ENCODE results near the gene LIMS1. TPM values are rescaled to one million over a fixed set of nuclear protein-coding genes. Genes with fewer than 3 reads are reported as not detected.
"Not testable (repeated sequence)": the region's sequence is repeated elsewhere in the genome, so short reads cannot be mapped to it uniquely, and the experiment has no call there.

LIMS1 gene
- polyA plus RNA-seq, 4 donors: 8.3 to 51.4 (median 21.7) TPM

- not testable (repeated sequence) for H3K9me3 ChIP-seq (ENCODE audit: control insufficient read depth in 2 of 2, insufficient read depth in 1 of 2, low read depth in 1 of 2, low read length in 1 of 2); H3K4me3 ChIP-seq (ENCODE audit: low read depth in 1 of 3, low read length in 3 of 3); H3K36me3 ChIP-seq (ENCODE audit: control insufficient read depth in 3 of 3, insufficient read depth in 2 of 3, low read depth in 1 of 3, low read length in 3 of 3); FAIRE-seq; H3K4me1 ChIP-seq (ENCODE audit: control insufficient read depth in 3 of 3, insufficient read depth in 2 of 3, low read depth in 1 of 3, low read length in 2 of 3); H3K27me3 ChIP-seq (ENCODE audit: control insufficient read depth in 3 of 3, insufficient read depth in 3 of 3, low read length in 3 of 3)
- DNase-seq: peak in 1 of 2 donors; percentile 23
- WGBS, 3 donors: 54 to 89% (median 75%) methylated on average over 5 to 7 of the region's 7 CpGs
- H3K27ac ChIP-seq (ENCODE audit: low read depth in 1 of 3, low read length in 2 of 3): peak overlapping the region in 1 of 3 donors; percentile 33
Observed at GRCh38 chr2:108652187-108652931, 118.1 kb downstream of the LIMS1 start.

- WGBS, 3 donors: 93 to 100% (median 100%) methylated on average over 1 to 3 of the region's 8 CpGs
- not testable (repeated sequence) for H3K4me3 ChIP-seq (ENCODE audit: low read depth in 1 of 3, low read length in 3 of 3); H3K27me3 ChIP-seq (ENCODE audit: control insufficient read depth in 3 of 3, insufficient read depth in 3 of 3, low read length in 3 of 3); H3K36me3 ChIP-seq (ENCODE audit: control insufficient read depth in 3 of 3, insufficient read depth in 2 of 3, low read depth in 1 of 3, low read length in 3 of 3); FAIRE-seq; H3K27ac ChIP-seq (ENCODE audit: low read depth in 1 of 3, low read length in 2 of 3); H3K9me3 ChIP-seq (ENCODE audit: control insufficient read depth in 2 of 2, insufficient read depth in 1 of 2, low read depth in 1 of 2, low read length in 1 of 2); DNase-seq; H3K4me1 ChIP-seq (ENCODE audit: control insufficient read depth in 3 of 3, insufficient read depth in 2 of 3, low read depth in 1 of 3, low read length in 2 of 3)
Observed at GRCh38 chr2:108653425-108653824, 119.2 kb downstream of the LIMS1 start.

- H3K9me3 ChIP-seq (ENCODE audit: control insufficient read depth in 2 of 2, insufficient read depth in 1 of 2, low read depth in 1 of 2, low read length in 1 of 2); H3K36me3 ChIP-seq (ENCODE audit: control insufficient read depth in 3 of 3, insufficient read depth in 2 of 3, low read depth in 1 of 3, low read length in 3 of 3); H3K4me3 ChIP-seq (ENCODE audit: low read depth in 1 of 3, low read length in 3 of 3); H3K4me1 ChIP-seq (ENCODE audit: control insufficient read depth in 3 of 3, insufficient read depth in 2 of 3, low read depth in 1 of 3, low read length in 2 of 3); H3K27ac ChIP-seq (ENCODE audit: low read depth in 1 of 3, low read length in 2 of 3); H3K27me3 ChIP-seq (ENCODE audit: control insufficient read depth in 3 of 3, insufficient read depth in 3 of 3, low read length in 3 of 3); FAIRE-seq; DNase-seq: not testable (repeated sequence)
- WGBS, 3 donors: 50 to 74% (median 73%) methylated on average over 3 to 5 of the region's 6 CpGs
Observed at GRCh38 chr2:108653849-108654248, 119.6 kb downstream of the LIMS1 start.

DNA sequence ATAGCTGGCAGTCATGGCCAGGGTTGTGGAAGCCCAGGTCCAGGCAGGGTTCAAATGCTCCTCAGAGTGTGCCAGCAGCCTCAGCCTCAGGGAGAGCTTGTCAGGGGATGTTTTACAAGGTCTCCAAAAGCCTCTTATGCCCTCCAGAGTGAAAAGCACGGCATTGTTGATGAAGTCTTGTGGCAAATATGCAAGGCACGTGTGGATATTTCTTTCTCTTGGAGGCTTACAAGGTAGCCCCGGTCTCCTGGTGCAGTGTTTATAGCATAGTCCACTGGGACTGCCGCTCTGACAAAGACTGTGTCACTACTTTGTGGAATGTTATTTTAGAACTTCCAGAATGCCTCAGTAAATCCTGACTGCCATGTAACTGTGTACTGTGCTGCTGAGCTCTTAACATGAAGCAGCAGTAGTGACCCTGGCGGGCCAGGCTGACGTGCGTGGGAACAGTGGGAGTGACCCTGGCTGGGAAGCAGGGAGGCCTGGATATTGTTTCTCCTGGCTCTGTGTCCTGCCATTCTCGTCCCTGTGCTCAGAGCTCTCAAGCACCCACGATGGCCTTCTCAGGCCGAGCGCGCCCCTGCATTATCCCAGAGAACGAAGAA lies 120.4 kb downstream of the LIMS1 start:
- H3K4me3 ChIP-seq (ENCODE audit: low read depth in 1 of 3, low read length in 3 of 3); H3K9me3 ChIP-seq (ENCODE audit: control insufficient read depth in 2 of 2, insufficient read depth in 1 of 2, low read depth in 1 of 2, low read length in 1 of 2); H3K4me1 ChIP-seq (ENCODE audit: control insufficient read depth in 3 of 3, insufficient read depth in 2 of 3, low read depth in 1 of 3, low read length in 2 of 3); H3K27me3 ChIP-seq (ENCODE audit: control insufficient read depth in 3 of 3, insufficient read depth in 3 of 3, low read length in 3 of 3); H3K36me3 ChIP-seq (ENCODE audit: control insufficient read depth in 3 of 3, insufficient read depth in 2 of 3, low read depth in 1 of 3, low read length in 3 of 3); FAIRE-seq; DNase-seq: not testable (repeated sequence)
- peak overlapping the region in 1 of 3 donors; percentile 61 for H3K27ac ChIP-seq (ENCODE audit: low read depth in 1 of 3, low read length in 2 of 3)
- 54 to 91% (median 83%) methylated on average over 4 to 10 of the region's 13 CpGs for WGBS, 3 donors

GRCh38 chr2:108655270-108655669 lies 121.0 kb downstream of the LIMS1 start:
- not testable (repeated sequence) for H3K27ac ChIP-seq (ENCODE audit: low read depth in 1 of 3, low read length in 2 of 3); DNase-seq; H3K9me3 ChIP-seq (ENCODE audit: control insufficient read depth in 2 of 2, insufficient read depth in 1 of 2, low read depth in 1 of 2, low read length in 1 of 2); FAIRE-seq; H3K27me3 ChIP-seq (ENCODE audit: control insufficient read depth in 3 of 3, insufficient read depth in 3 of 3, low read length in 3 of 3); H3K4me1 ChIP-seq (ENCODE audit: control insufficient read depth in 3 of 3, insufficient read depth in 2 of 3, low read depth in 1 of 3, low read length in 2 of 3); H3K36me3 ChIP-seq (ENCODE audit: control insufficient read depth in 3 of 3, insufficient read depth in 2 of 3, low read depth in 1 of 3, low read length in 3 of 3); H3K4me3 ChIP-seq (ENCODE audit: low read depth in 1 of 3, low read length in 3 of 3)
- no CpG with 5 or more reads among the region's 13 CpGs for WGBS, 3 donors

DNA sequence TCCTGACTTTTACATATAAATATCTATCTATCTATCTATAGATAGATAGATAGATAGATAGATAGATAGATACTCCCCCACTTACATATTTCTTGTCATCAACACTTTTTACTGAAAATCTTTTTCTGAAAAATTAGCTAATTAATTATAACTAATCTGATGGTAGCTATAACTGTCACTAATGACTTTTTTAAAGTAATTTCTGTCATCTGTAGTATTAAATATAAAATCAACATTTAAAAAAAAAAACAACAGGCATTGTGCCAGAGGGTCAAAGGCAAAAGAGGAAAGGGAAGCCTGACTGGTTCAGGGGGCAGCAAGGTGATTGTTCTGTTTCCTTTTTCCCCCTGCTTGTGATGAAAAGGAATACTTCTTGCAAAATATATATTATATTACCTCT lies 122.0 kb downstream of the LIMS1 start:
- not testable (repeated sequence) for H3K4me3 ChIP-seq (ENCODE audit: low read depth in 1 of 3, low read length in 3 of 3); H3K4me1 ChIP-seq (ENCODE audit: control insufficient read depth in 3 of 3, insufficient read depth in 2 of 3, low read depth in 1 of 3, low read length in 2 of 3); H3K27ac ChIP-seq (ENCODE audit: low read depth in 1 of 3, low read length in 2 of 3); H3K36me3 ChIP-seq (ENCODE audit: control insufficient read depth in 3 of 3, insufficient read depth in 2 of 3, low read depth in 1 of 3, low read length in 3 of 3); DNase-seq; FAIRE-seq; H3K9me3 ChIP-seq (ENCODE audit: control insufficient read depth in 2 of 2, insufficient read depth in 1 of 2, low read depth in 1 of 2, low read length in 1 of 2); H3K27me3 ChIP-seq (ENCODE audit: control insufficient read depth in 3 of 3, insufficient read depth in 3 of 3, low read length in 3 of 3)

DNA sequence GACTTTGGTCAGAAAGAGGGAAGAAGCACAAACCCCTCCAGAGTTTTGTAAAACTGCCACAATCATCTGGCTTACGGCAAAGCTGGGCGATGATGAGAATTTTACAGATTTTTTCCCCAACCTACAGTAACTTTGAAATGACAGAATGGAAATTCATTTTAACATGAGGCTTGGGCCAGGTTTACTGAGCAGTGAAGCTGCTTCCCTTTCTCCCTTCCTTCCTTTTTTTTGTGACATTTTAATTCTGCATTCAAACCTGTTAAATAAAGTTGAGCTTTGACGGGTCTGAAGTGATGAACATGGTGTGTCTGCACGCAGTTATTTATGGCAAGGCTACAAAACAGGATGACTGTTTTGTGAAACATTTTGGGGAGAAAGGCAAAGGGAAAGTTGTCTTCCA lies 123.2 kb downstream of the LIMS1 start:
- H3K27me3 ChIP-seq (ENCODE audit: control insufficient read depth in 3 of 3, insufficient read depth in 3 of 3, low read length in 3 of 3); H3K4me3 ChIP-seq (ENCODE audit: low read depth in 1 of 3, low read length in 3 of 3); H3K27ac ChIP-seq (ENCODE audit: low read depth in 1 of 3, low read length in 2 of 3); DNase-seq; H3K4me1 ChIP-seq (ENCODE audit: control insufficient read depth in 3 of 3, insufficient read depth in 2 of 3, low read depth in 1 of 3, low read length in 2 of 3); H3K9me3 ChIP-seq (ENCODE audit: control insufficient read depth in 2 of 2, insufficient read depth in 1 of 2, low read depth in 1 of 2, low read length in 1 of 2); FAIRE-seq; H3K36me3 ChIP-seq (ENCODE audit: control insufficient read depth in 3 of 3, insufficient read depth in 2 of 3, low read depth in 1 of 3, low read length in 3 of 3): not testable (repeated sequence)
- 80 to 91% (median 84%) methylated on average over 4 of the region's 4 CpGs for WGBS, 3 donors

DNA sequence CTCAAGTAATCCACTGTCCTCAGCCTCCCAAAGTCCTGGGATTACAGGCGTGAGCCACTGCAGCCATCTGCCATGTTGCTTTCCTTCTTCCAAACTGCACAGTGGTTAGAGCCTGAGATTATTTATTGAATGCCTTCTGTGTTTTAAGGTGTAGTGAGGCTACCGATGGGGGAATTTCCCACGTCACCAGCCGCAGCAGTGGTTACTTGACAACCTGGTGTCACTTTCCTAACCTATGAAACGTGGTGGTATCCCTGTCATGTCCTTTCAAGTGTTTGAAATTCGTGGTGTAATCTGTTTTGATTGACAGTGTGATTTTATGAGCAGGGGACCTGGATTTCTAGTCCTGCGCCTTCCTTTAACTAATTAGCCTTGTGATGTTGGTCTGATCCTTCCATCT lies 124.3 kb downstream of the LIMS1 start:
- not testable (repeated sequence) for DNase-seq; H3K27ac ChIP-seq (ENCODE audit: low read depth in 1 of 3, low read length in 2 of 3); H3K27me3 ChIP-seq (ENCODE audit: control insufficient read depth in 3 of 3, insufficient read depth in 3 of 3, low read length in 3 of 3); FAIRE-seq; H3K36me3 ChIP-seq (ENCODE audit: control insufficient read depth in 3 of 3, insufficient read depth in 2 of 3, low read depth in 1 of 3, low read length in 3 of 3); H3K4me1 ChIP-seq (ENCODE audit: control insufficient read depth in 3 of 3, insufficient read depth in 2 of 3, low read depth in 1 of 3, low read length in 2 of 3); H3K9me3 ChIP-seq (ENCODE audit: control insufficient read depth in 2 of 2, insufficient read depth in 1 of 2, low read depth in 1 of 2, low read length in 1 of 2); H3K4me3 ChIP-seq (ENCODE audit: low read depth in 1 of 3, low read length in 3 of 3)
- WGBS, 3 donors: 75 to 85% (median 80%) methylated on average over 6 of the region's 7 CpGs

GRCh38 chr2:108661493-108661892 lies 127.2 kb downstream of the LIMS1 start:
- not testable (repeated sequence) for H3K27ac ChIP-seq (ENCODE audit: low read depth in 1 of 3, low read length in 2 of 3); FAIRE-seq; H3K4me3 ChIP-seq (ENCODE audit: low read depth in 1 of 3, low read length in 3 of 3); H3K36me3 ChIP-seq (ENCODE audit: control insufficient read depth in 3 of 3, insufficient read depth in 2 of 3, low read depth in 1 of 3, low read length in 3 of 3); H3K4me1 ChIP-seq (ENCODE audit: control insufficient read depth in 3 of 3, insufficient read depth in 2 of 3, low read depth in 1 of 3, low read length in 2 of 3); H3K27me3 ChIP-seq (ENCODE audit: control insufficient read depth in 3 of 3, insufficient read depth in 3 of 3, low read length in 3 of 3); DNase-seq; H3K9me3 ChIP-seq (ENCODE audit: control insufficient read depth in 2 of 2, insufficient read depth in 1 of 2, low read depth in 1 of 2, low read length in 1 of 2)
- WGBS, 3 donors: 66 to 67% (median 66%) methylated on average over 4 of the region's 4 CpGs
